ENCODE results near the gene UBA6. TPM values are rescaled to one million over a fixed set of nuclear protein-coding genes. Genes with fewer than 3 reads are reported as not detected.

Gene UBA6
- total and polyA plus RNA-seq, 9 of the 15 experiments (the other 6 are each of a cell fraction or from before 2014, with no cell fraction given): 22.9 to 139 (median 94.6) TPM

DNA sequence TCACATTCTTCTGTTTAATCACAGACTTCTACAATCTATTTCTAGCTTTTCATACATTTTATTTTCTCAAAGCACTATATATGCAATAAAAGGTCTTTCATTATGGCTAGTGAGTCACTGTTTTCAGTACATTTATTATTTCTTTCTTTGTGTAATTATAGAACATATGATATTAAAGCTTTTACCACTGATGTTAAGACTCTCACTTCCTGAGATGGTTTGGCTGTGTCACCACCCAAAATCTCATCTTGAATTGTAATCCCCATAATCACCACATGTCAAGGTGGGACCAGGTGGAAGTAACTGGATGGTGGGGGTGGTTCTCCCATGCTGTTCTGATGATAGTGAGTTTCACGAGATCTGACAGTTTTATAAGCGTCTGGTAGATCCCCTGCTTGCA, 41.9 kb downstream of the UBA6 start (continued):
- TF ChIP-seq, protein P1, sequence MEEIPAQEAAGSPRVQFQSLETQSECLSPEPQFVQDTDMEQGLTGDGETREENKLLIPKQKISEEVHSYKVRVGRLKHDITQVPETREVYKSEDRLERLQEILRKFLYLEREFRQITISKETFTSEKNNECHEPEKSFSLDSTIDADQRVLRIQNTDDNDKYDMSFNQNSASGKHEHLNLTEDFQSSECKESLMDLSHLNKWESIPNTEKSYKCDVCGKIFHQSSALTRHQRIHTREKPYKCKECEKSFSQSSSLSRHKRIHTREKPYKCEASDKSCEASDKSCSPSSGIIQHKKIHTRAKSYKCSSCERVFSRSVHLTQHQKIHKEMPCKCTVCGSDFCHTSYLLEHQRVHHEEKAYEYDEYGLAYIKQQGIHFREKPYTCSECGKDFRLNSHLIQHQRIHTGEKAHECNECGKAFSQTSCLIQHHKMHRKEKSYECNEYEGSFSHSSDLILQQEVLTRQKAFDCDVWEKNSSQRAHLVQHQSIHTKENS (CRISPR knock-in tag; IDR thresholded peaks at IDR 0.05): no peak
- no peak for TF ChIP-seq ELF2 (CRISPR knock-in tag; IDR thresholded peaks at IDR 0.05)
- TF ChIP-seq ZEB2 (IDR thresholded peaks at IDR 0.05): no peak

DNA sequence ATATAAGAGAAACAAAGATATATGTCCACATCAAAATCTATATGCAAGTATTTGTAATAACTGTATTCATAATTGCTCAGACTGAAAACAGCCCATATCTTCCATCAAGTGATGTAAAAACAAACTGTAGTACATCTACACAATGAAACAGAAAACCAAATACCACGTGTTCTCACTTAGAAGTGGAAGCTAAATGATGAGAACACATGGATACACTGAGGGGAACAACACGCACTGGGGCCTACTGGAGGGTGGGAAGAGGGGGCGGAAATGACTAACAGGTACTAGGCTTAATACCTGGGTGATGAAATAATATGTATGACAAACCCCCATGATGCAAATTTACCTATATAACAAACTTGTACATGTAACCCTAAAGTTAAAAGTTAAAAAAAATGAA, 42.7 kb downstream of the UBA6 start:
- H3K79me2 ChIP-seq (ENCODE audit: control insufficient read depth, insufficient read depth, low read length): no peaks in the 10 kb centered on the region
- no peak for ATAC-seq
- no peaks in the 10 kb centered on the region for H3K9me1 ChIP-seq (ENCODE audit: control insufficient read depth, insufficient read depth, low read length)
- H3K4me2 ChIP-seq (ENCODE audit: insufficient read depth, low read length): no peak overlapping the region
- H3K36me3 ChIP-seq (ENCODE audit: control insufficient read depth, insufficient read depth, low read length): peaks cover 63% of the 10 kb centered on the region
- no peak for DNase-seq (ENCODE audit: extremely low read depth in 1 of 4, low spot score in 3 of 4)
- ChIA-PET CTCF (ENCODE audit: low intra/inter-chr PET ratio) (no interaction called here), POLR2A (no interaction called here)
- no peak overlapping the region for H3K9ac ChIP-seq (ENCODE audit: insufficient read depth in 1 of 2, low read depth in 2 of 2, low read length in 2 of 2)
- H2AFZ ChIP-seq (ENCODE audit: low read depth, low read length): no peak overlapping the region
- no peak for FAIRE-seq
- no peaks in the 10 kb centered on the region for H3K4me1 ChIP-seq (replicated peaks in 1 of 2; ENCODE audit: control insufficient read depth in 2 of 2, insufficient read depth in 2 of 2, low read length in 2 of 2)
- 90% methylated on average over 3 of the region's 3 CpGs for WGBS (ENCODE audit: insufficient coverage, low coverage, missing lambda C conversion rate)
- H3K4me3 ChIP-seq: no peak overlapping the region
- H3K27me3 ChIP-seq (ENCODE audit: control insufficient read depth in 2 of 2, insufficient read depth in 2 of 2, low read length in 2 of 2): no peaks in the 10 kb centered on the region
- H4K20me1 ChIP-seq (replicated peaks; ENCODE audit: control insufficient read depth, insufficient read depth, low read length): no peaks in the 10 kb centered on the region
- in situ Hi-C loops (cut with MboI) (no loop called here), intact Hi-C loops (cut with micrococcal nuclease) (no loop called here)
- no TSS peak for BruUV-seq (replicated peaks)
- H3K27ac ChIP-seq (ENCODE audit: extremely low read depth, low read depth, low read length): no peak overlapping the region
- peaks cover 12% of the 10 kb centered on the region for H3K9me3 ChIP-seq (replicated peaks; ENCODE audit: control insufficient read depth, insufficient read depth, low read depth, low read length)
- TF ChIP-seq, protein P2, sequence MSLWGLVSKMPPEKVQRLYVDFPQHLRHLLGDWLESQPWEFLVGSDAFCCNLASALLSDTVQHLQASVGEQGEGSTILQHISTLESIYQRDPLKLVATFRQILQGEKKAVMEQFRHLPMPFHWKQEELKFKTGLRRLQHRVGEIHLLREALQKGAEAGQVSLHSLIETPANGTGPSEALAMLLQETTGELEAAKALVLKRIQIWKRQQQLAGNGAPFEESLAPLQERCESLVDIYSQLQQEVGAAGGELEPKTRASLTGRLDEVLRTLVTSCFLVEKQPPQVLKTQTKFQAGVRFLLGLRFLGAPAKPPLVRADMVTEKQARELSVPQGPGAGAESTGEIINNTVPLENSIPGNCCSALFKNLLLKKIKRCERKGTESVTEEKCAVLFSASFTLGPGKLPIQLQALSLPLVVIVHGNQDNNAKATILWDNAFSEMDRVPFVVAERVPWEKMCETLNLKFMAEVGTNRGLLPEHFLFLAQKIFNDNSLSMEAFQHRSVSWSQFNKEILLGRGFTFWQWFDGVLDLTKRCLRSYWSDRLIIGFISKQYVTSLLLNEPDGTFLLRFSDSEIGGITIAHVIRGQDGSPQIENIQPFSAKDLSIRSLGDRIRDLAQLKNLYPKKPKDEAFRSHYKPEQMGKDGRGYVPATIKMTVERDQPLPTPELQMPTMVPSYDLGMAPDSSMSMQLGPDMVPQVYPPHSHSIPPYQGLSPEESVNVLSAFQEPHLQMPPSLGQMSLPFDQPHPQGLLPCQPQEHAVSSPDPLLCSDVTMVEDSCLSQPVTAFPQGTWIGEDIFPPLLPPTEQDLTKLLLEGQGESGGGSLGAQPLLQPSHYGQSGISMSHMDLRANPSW (CRISPR knock-in tag; IDR thresholded peaks at IDR 0.05): no peak
- TF ChIP-seq, protein P3, sequence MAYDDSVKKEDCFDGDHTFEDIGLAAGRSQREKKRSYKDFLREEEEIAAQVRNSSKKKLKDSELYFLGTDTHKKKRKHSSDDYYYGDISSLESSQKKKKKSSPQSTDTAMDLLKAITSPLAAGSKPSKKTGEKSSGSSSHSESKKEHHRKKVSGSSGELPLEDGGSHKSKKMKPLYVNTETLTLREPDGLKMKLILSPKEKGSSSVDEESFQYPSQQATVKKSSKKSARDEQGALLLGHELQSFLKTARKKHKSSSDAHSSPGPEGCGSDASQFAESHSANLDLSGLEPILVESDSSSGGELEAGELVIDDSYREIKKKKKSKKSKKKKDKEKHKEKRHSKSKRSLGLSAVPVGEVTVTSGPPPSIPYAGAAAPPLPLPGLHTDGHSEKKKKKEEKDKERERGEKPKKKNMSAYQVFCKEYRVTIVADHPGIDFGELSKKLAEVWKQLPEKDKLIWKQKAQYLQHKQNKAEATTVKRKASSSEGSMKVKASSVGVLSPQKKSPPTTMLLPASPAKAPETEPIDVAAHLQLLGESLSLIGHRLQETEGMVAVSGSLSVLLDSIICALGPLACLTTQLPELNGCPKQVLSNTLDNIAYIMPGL (CRISPR knock-in tag; IDR thresholded peaks at IDR 0.05): no peak
- TF ChIP-seq HIVEP1 (CRISPR knock-in tag; IDR thresholded peaks at IDR 0.05) (no peak), ZNF589 (CRISPR knock-in tag; IDR thresholded peaks at IDR 0.05; ENCODE audit: low read depth) (no peak), HCFC1 (IDR thresholded peaks at IDR 0.05; ENCODE audit: low read depth, low read length) (no peak), CREB1 (IDR thresholded peaks at IDR 0.05) (no peak), CREB1 (CRISPR knock-in tag; IDR thresholded peaks at IDR 0.05) (no peak), NUFIP1 (IDR thresholded peaks at IDR 0.05; ENCODE audit: partially characterized antibody) (no peak), POLR3G (IDR thresholded peaks at IDR 0.05; ENCODE audit: extremely low read depth, insufficient read length, insufficient replicate concordance) (no peak), HNRNPK (IDR thresholded peaks at IDR 0.05; ENCODE audit: low read depth, low read length, poor library complexity, severe bottlenecking) (no peak), NR3C1 (CRISPR knock-in tag; IDR thresholded peaks at IDR 0.05) (no peak)

All from K562 (cell line).